Astrocyte of the cerebellum (primary cell): Measurements from ENCODE around the gene MCL1.

Experiments
- DNase-seq: peaks from one replicate; pipeline ENCODE4 v3.0.0-alpha.2; 2011; ENCODE audit warnings: low read depth
- H3K4me3 ChIP-seq: 2 replicates; pipeline ENCODE4 v1.5.1; 2011; ENCODE audit warnings: mild to moderate bottlenecking, low read depth, low read length, moderate library complexity
- CTCF ChIP-seq: IDR thresholded peaks from 2 replicates; pipeline ENCODE4 v1.5.1; 2012; ENCODE audit warnings: low read length, low read depth, moderate library complexity, mild to moderate bottlenecking; ENCODE audit errors: missing control alignments
- in situ Hi-C: cut with HindIII; loops from 2 replicates; pipeline ENCODE4 v1.10.0; 2017; ENCODE audit warnings: low sequenced_read_pairs

The MCL1 gene

GRCh38 chr1:150621497-150622302 is 42.3 kb upstream of the MCL1 start:
- no peak overlapping the region for H3K4me3 ChIP-seq
- in situ Hi-C loops = no loop called here
- peak; percentile 48 for DNase-seq
- TF ChIP-seq CTCF = peak; percentile 76

GRCh38 chr1:150620919-150621318 is 41.5 kb upstream of the MCL1 start:
- no peak overlapping the region for H3K4me3 ChIP-seq
- in situ Hi-C loops = no loop called here
- no peak for DNase-seq
- TF ChIP-seq CTCF = no peak

- DNase-seq = peak; percentile 22
- no peak overlapping the region for H3K4me3 ChIP-seq
- in situ Hi-C loops = no loop called here
- peak; percentile 47 for TF ChIP-seq CTCF
Measured at GRCh38 chr1:150619576-150620509, 40.4 kb upstream of the MCL1 start.

GRCh38 chr1:150615346-150616201 is 36.2 kb upstream of the MCL1 start:
- DNase-seq = no peak
- in situ Hi-C loops = no loop called here
- no peak overlapping the region for H3K4me3 ChIP-seq
- TF ChIP-seq CTCF = no peak

GRCh38 chr1:150613061-150613920 is 33.9 kb upstream of the MCL1 start:
- H3K4me3 ChIP-seq = no peak overlapping the region
- peak; percentile 29 for DNase-seq
- no peak for TF ChIP-seq CTCF
- in situ Hi-C loops = no loop called here
